Large intestine (tissue), 3 donors: Measurements from ENCODE around the gene FASTK. TPM values are rescaled to one million over a fixed set of nuclear protein-coding genes. Genes with fewer than 3 reads are reported as not detected.
A peak's percentile ranks its signal among the peaks of the same experiment; 100 is the strongest.

Experiments
- DNase-seq, 2 donors: peaks; one replicate each; pipeline versions ENCODE4 v3.0.0 to v3.0.0-alpha.2; 2013
- H3K27ac ChIP-seq: one replicate; pipeline ENCODE4 v1.5.1; 2013; ENCODE audit warnings: low read length
- H3K27me3 ChIP-seq: 2 replicates; pipeline ENCODE4 v1.6.1; 2013; ENCODE audit warnings: low read length; ENCODE audit not compliant: control insufficient read depth, insufficient read depth
- H3K36me3 ChIP-seq: 2 replicates; pipeline ENCODE4 v1.6.1; 2013; ENCODE audit warnings: low read length; ENCODE audit not compliant: control insufficient read depth, insufficient read depth
- H3K4me1 ChIP-seq: one replicate; pipeline ENCODE4 v1.6.1; 2013; ENCODE audit warnings: low read length; ENCODE audit not compliant: control insufficient read depth, insufficient read depth
- H3K4me3 ChIP-seq: one replicate; pipeline ENCODE4 v1.5.1; 2013; ENCODE audit warnings: low read length
- H3K9me3 ChIP-seq: one replicate; pipeline ENCODE4 v1.6.1; 2013; ENCODE audit warnings: mild to moderate bottlenecking, low read depth, low read length, moderate library complexity; ENCODE audit not compliant: control insufficient read depth
- WGBS: methylation state at CpG from one replicate; pipeline ENCODE4 v1.1.5; 2013; ENCODE audit warnings: low lambda C conversion rate; ENCODE audit not compliant: insufficient coverage; 5-methylcytosine and 5-hydroxymethylcytosine counted together
- polyA plus RNA-seq: library from polyadenylated mRNA; unstranded; fragments of 120-200 nt; gene quantifications from one replicate; pipeline ENCODE4 v1.2.1, GENCODE V29; 2013

The FASTK gene
- polyA plus RNA-seq, 1 donor = 90.4 TPM

DNA sequence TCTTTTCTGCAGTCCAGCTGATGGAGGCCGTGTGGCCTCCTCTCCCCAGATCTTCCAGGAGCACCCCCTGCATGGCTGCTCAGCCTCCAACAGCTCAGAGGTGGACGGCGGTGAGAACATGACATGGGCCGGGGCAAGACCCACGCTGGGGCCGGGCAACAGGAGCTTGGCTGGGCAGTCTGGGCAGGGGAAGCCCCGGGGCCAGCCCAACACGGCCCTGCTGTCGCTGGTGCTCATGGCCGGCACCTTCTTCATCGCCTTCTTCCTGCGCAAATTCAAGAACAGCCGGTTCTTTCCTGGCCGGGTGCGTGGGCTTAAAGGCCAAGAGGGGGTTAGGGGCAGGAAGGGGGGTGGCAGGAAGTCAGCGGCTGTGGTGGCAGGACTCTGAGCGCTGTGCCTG, 6.6 kb downstream of the FASTK start:
- Histone ChIP-seq H3K36me3 (peaks cover 81% of the 10 kb centered on the region), H3K27ac (no peak overlapping the region), H3K4me1 (peaks cover 25% of the 10 kb centered on the region), H3K27me3 (no peaks in the 10 kb centered on the region), H3K4me3 (no peak overlapping the region), H3K9me3 (no peaks in the 10 kb centered on the region)
- WGBS = no CpG with 5 or more reads among the region's 17 CpGs
- no peak for DNase-seq

DNA sequence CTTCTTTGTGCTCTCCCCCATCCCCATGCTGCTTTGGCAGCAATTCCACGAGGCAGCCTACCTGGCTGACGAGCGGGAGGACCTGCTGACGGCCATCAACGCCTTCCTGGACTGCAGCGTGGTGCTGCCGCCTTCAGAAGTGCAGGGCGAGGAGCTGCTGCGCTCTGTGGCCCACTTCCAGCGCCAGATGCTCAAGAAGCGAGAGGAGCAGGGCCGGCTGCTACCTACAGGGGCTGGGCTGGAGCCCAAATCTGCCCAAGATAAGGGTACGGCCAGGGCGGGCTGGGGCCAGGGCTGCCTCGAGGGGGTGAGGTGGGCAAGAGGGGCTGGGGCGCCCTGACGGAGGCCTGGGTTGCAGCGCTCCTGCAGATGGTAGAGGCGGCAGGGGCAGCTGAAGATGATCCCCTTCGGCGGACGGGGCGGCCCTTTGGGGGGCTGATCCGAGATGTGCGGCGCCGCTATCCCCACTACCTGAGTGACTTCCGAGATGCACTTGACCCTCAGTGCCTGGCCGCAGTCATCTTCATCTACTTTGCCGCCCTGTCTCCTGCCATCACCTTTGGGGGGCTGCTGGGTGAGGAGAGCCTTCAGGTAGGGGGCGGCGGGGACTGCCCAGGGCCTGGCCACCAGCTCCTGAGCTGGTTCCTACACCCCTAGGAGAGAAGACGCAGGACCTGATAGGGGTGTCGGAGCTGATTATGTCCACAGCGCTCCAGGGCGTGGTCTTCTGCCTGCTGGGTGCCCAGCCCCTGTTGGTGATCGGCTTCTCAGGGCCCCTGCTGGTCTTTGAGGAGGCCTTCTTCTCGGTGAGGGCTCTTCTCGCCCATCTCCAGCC, 9.4 kb downstream of the FASTK start:
- Histone ChIP-seq H3K4me1 (no peaks in the 10 kb centered on the region), H3K4me3 (no peak overlapping the region), H3K27me3 (no peaks in the 10 kb centered on the region), H3K27ac (no peak overlapping the region), H3K36me3 (peaks cover 93% of the 10 kb centered on the region), H3K9me3 (no peaks in the 10 kb centered on the region)
- DNase-seq = no peak
- WGBS = no CpG with 5 or more reads among the region's 39 CpGs

DNA sequence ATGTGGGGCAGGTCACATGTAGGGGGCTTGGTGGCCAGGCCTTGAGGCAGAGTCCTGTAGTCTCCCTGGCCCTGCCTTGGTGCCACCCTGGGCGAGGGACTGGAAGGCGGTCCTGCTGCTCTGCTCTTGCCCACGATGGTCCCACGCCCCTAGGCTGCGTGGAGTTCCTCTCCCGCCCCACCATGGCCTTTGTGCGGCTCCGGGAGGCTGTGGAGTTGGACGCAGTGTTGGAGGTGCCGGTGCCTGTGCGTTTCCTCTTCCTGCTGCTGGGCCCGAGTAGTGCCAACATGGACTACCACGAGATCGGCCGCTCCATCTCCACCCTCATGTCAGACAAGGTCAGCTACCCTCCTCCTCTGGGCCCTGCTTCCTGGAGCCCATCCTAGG, 10.0 kb downstream of the FASTK start:
- Histone ChIP-seq H3K9me3 (no peaks in the 10 kb centered on the region), H3K4me3 (no peak overlapping the region), H3K36me3 (peaks cover 93% of the 10 kb centered on the region), H3K4me1 (no peaks in the 10 kb centered on the region), H3K27ac (no peak overlapping the region), H3K27me3 (no peaks in the 10 kb centered on the region)
- no peak for DNase-seq
- WGBS = no CpG with 5 or more reads among the region's 15 CpGs

DNA sequence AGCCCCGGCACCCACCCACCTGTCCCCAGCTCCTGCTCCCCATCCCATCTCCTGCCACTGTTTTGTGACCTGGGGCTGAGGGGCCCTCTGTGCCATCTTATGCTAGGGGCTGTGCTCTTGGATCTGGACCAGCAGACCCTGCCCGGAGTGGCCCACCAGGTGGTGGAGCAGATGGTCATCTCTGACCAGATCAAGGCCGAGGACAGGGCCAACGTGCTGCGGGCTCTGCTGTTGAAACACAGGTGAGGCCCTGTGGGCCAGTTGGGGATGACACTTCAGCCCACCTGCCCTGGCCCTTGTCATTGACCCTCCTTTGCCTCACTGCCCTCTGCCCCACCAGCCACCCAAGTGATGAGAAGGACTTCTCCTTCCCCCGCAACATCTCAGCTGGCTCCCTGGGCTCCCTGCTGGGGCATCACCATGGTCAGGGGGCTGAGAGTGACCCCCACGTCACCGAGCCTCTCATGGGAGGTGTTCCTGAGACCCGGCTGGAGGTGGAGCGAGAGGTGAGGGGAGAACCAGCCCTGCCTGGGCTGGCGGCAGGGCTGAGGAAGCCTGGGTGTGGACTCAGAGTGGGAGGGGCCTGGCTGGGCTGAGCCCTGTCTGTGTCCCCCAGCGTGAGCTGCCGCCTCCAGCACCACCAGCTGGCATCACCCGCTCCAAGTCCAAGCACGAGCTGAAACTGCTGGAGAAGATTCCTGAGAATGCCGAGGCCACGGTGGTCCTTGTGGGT, 10.6 kb downstream of the FASTK start:
- DNase-seq = no peak
- Histone ChIP-seq H3K36me3 (peaks cover 93% of the 10 kb centered on the region), H3K27ac (no peak overlapping the region), H3K27me3 (no peaks in the 10 kb centered on the region), H3K4me3 (no peak overlapping the region), H3K4me1 (no peaks in the 10 kb centered on the region), H3K9me3 (no peaks in the 10 kb centered on the region)
- WGBS = no CpG with 5 or more reads among the region's 17 CpGs

DNA sequence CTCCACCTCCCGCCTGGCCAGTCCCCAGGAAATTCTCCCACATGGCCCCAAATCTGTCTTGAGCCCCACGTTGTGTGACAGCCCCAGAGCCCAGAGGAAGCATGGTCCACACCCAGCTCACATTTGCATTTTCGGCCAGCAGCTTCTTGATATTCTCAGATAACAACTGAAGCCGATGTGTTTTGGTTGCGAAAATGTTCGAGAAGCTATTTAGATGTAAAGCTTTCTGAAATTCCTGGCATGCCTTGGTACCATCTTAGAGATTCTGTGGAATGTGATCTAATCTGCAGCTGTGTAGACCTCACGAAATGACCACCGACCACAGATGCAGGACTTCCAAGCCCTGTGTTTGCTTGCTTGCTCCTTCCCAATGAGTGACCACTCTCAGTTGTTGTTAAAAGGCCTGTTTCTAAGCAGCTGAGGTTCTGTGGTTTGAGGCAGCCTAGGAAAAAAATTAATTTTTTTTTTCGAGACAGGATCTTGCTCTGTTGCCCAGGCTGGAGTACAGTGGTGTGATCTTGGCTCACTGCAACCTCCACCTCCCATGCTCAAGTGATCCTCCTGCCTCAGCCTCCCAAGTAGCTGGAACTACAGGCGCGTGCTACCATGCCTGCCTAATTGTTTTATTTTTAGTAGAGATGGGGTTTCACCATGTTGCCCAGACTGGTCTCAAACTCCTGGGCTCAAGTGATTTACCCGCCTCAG, 12.4 kb downstream of the FASTK start:
- Histone ChIP-seq H3K27ac (no peak overlapping the region), H3K4me1 (peaks cover 9% of the 10 kb centered on the region), H3K36me3 (peaks cover 86% of the 10 kb centered on the region), H3K27me3 (no peaks in the 10 kb centered on the region), H3K9me3 (no peaks in the 10 kb centered on the region), H3K4me3 (no peak overlapping the region)
- WGBS = 50% methylated on average over 2 of the region's 12 CpGs
- DNase-seq = no peak

DNA sequence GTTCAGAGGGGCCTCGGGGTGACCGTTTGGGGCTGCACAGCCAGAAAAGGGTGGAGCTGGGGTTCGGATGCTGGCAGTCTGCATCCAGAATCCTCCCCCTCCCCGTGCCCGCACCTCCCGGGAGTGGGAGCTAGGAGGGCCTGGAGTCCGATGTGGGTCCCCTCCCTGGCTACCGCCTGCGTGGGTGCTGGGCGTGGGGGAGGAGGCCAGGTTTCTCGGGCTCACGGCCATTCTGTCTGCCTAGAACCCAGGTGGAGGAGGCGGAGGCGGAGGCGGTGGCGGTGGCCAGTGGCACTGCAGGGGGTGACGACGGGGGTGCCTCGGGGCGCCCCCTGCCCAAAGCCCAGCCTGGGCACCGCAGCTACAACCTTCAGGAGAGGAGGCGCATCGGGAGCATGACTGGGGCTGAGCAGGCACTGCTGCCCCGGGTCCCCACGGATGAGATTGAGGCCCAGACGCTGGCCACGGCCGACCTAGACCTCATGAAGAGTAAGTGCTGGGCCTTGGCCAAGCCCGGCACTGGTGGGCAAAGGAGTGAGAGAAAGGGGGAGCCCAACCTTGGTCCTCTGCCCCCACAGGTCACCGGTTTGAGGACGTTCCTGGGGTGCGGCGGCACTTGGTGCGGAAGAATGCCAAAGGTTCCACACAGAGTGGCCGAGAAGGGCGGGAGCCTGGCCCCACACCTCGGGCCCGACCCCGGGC, 14.2 kb downstream of the FASTK start:
- peaks cover 17% of the 10 kb centered on the region for H3K4me1 ChIP-seq
- H3K27me3 ChIP-seq = no peaks in the 10 kb centered on the region
- WGBS = no CpG with 5 or more reads among the region's 39 CpGs
- H3K9me3 ChIP-seq = no peaks in the 10 kb centered on the region
- peaks cover 71% of the 10 kb centered on the region for H3K36me3 ChIP-seq
- H3K4me3 ChIP-seq = no peak overlapping the region
- no peak for DNase-seq
- no peak overlapping the region for H3K27ac ChIP-seq

DNA sequence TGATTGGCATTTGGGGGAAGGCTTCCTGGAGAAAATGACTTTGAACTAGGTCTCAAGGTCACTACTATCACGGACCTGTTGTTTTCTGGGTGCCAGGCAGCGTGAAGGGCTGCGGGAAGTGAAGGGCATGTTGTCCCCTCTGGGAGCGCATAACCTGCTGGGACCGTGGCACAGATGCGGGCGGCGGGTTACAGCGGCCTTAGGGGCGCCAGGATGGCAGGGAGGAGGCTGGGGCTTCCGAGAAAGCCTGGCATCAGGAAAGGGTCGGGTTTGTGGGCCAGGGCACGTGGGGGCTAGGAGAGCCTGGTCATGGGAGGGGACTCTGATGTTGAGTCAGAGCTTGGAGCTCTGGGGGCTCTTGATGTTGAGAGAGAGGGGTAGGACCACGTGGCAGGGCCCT, 15.1 kb downstream of the FASTK start:
- peaks cover 62% of the 10 kb centered on the region for H3K36me3 ChIP-seq
- H3K9me3 ChIP-seq = no peaks in the 10 kb centered on the region
- no CpG with 5 or more reads among the region's 14 CpGs for WGBS
- no peak overlapping the region for H3K27ac ChIP-seq
- peaks cover 27% of the 10 kb centered on the region for H3K4me1 ChIP-seq
- H3K27me3 ChIP-seq = no peaks in the 10 kb centered on the region
- H3K4me3 ChIP-seq = no peak overlapping the region
- no peak for DNase-seq

DNA sequence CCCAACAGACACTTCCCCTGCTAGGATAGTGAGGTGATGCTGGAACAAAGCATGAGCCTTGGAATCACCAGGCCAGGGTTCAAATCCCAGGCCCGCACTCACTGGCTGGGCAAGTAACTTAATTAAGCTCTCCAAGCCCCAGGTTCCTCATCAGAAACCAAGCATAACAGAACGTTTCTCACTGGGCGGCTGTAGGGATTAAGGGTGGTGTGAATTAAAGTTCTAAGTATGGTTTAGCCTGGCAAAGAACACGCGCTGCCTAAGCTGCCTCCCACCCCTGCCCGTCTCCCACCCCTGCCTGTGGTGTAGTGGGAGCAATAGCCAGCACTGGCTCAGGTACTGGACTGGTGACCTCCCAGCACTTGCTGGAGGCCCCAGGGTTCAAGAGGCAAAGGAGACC, 15.6 kb downstream of the FASTK start:
- Histone ChIP-seq H3K9me3 (no peaks in the 10 kb centered on the region), H3K4me1 (peaks cover 30% of the 10 kb centered on the region), H3K4me3 (no peak overlapping the region), H3K27ac (no peak overlapping the region), H3K27me3 (no peaks in the 10 kb centered on the region), H3K36me3 (peaks cover 56% of the 10 kb centered on the region)
- WGBS = no CpG with 5 or more reads among the region's 6 CpGs
- no peak for DNase-seq

DNA sequence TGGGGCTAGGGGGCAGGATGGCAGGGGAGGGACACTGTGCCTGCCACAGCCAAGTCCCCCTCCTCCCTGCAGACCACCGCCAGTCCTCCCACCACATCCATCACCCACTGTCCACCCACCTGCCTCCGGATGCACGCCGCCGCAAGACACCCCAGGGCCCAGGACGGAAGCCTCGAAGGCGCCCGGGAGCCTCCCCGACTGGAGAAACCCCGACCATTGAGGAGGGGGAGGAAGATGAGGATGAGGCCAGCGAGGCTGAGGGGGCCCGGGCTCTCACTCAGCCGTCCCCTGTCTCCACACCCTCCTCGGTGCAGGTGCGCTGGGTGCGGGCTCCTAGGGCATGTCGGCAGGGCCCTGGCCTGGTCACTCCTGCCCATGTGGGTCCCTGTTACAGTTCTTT, 16.2 kb downstream of the FASTK start:
- Histone ChIP-seq H3K4me3 (no peak overlapping the region), H3K27ac (no peak overlapping the region), H3K27me3 (no peaks in the 10 kb centered on the region), H3K9me3 (no peaks in the 10 kb centered on the region), H3K4me1 (peaks cover 30% of the 10 kb centered on the region), H3K36me3 (peaks cover 51% of the 10 kb centered on the region)
- no CpG with 5 or more reads among the region's 18 CpGs for WGBS
- DNase-seq = no peak

DNA sequence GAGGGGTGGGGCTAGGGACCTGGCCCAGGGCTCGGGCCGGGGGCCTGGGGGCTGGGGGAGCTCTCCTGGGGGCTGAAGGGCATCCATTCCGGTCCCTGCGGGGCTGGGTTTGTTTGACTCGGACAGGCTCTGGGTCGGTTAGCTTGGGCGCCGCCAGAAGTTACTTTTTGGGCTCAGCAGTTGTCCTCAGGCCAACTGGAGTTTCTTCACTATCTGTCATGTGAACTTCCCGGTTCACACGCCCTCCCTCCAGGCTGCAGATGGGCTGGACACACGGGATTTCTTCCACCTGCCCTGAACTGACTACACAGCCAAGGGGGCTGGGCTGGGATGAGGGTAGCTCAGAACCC, 17.4 kb downstream of the FASTK start:
- peaks cover 40% of the 10 kb centered on the region for H3K4me1 ChIP-seq
- H3K9me3 ChIP-seq = no peaks in the 10 kb centered on the region
- DNase-seq = peak in 1 of 2 donors; percentile 64
- WGBS = no CpG with 5 or more reads among the region's 11 CpGs
- H3K36me3 ChIP-seq = peaks cover 41% of the 10 kb centered on the region
- H3K27me3 ChIP-seq = no peaks in the 10 kb centered on the region
- peak overlapping the region; percentile 78 for H3K4me3 ChIP-seq
- H3K27ac ChIP-seq = peak overlapping the region; percentile 79
